Stomach (tissue), 9 donors: ENCODE results near the gene MRPS15. TPM values are rescaled to one million over a fixed set of nuclear protein-coding genes. Genes with fewer than 3 reads are reported as not detected.

Experiments used
- DNase-seq, 2 donors: peaks; one replicate each; pipeline versions ENCODE4 v3.0.0 to v3.0.0-alpha.2; 2013 to 2019
- H3K27ac ChIP-seq, 5 donors: fragments of 200-600 bp in 4 of 5; sonication (generic) in 4 of 5; one replicate each; pipeline ENCODE4 v1.5.1; 2013 to 2019; ENCODE audit warnings: mild to moderate bottlenecking in 1 of 5, moderate library complexity in 1 of 5
- H3K27me3 ChIP-seq, 3 donors: fragments of 200-600 bp; sonication (generic); one replicate each; pipeline ENCODE4 v1.5.1; 2017 to 2019; ENCODE audit warnings: mixed run types in 1 of 3
- H3K36me3 ChIP-seq, 4 donors: fragments of 200-600 bp; sonication (generic); 1 replicate in 3 of 4; 2 replicates in 1 of 4; pipeline ENCODE4 v1.5.1; 2016 to 2019
- H3K4me1 ChIP-seq, 4 donors: fragments of 200-600 bp; sonication (generic); one replicate each; pipeline ENCODE4 v1.5.1; 2016 to 2019
- H3K4me3 ChIP-seq, 4 donors: fragments of 200-600 bp; sonication (generic) in 3 of 4; one replicate each; pipeline ENCODE4 v1.5.1; 2016 to 2019; ENCODE audit warnings: mild to moderate bottlenecking in 1 of 4
- H3K9me3 ChIP-seq, 4 donors: fragments of 200-600 bp; sonication (generic); one replicate each; pipeline ENCODE4 v1.5.1; 2016 to 2019
- EP300 ChIP-seq: sonication (generic); formaldehyde crosslinking; IDR thresholded peaks from one replicate; pipeline ENCODE4 v1.6.1; 2017; ENCODE audit warnings: antibody characterized with exemption
- POLR2A ChIP-seq, 4 donors: fragments of 450-650 bp; IDR thresholded peaks; one replicate each; pipeline ENCODE4 v1.6.1; 2016; ENCODE audit warnings: antibody characterized with exemption in 4 of 4, control low read depth in 2 of 4, mild to moderate bottlenecking in 1 of 4, moderate library complexity in 1 of 4
- POLR2AphosphoS5 ChIP-seq, 3 donors: sonication (generic); formaldehyde crosslinking; IDR thresholded peaks; one replicate each; pipeline ENCODE4 v1.6.1; 2016; ENCODE audit warnings: antibody characterized with exemption in 3 of 3
- WGBS, 5 donors: extraction: QIAGEN DNeasy Blood & Tissue Kit in 3 of 5; methylation state at CpG; one replicate each; pipeline versions ENCODE4 v1.1.5 to v1.1.7; 2013 to 2018; 5-methylcytosine and 5-hydroxymethylcytosine counted together
- intact Hi-C: fragments of 100-400 bp; cut with DNase I; formaldehyde crosslinking; loops from one replicate; pipeline ENCODE4 v1.15.1; 2023; ENCODE audit warnings: low total_unique reads
- polyA plus RNA-seq, 3 donors: library from polyadenylated mRNA; stranded (reverse); fragments of 200-250 nt; gene quantifications; one replicate each; pipeline ENCODE4 v1.2.3, GENCODE V29; 2013
- total RNA-seq, 5 donors: library from RNA; depleted of rRNA; stranded (reverse); fragments of >200 nt; gene quantifications; one replicate each; pipeline versions ENCODE4 v1.1.0 to v1.2.3, GENCODE V29; 2014 to 2016
- TF ChIP-seq, protein P1 (sequence below), 7 experiments: fragments of 450-650 bp in 4 of 7; fragments of 200-600 bp in 3 of 7; sonication (generic) in 3 of 7; IDR thresholded peaks; one replicate each; pipeline ENCODE4 v1.5.1; 2016 to 2019; ENCODE audit warnings: antibody characterized with exemption in 7 of 7, control low read depth in 2 of 7, mild to moderate bottlenecking in 1 of 7
- donor health status: healthy with polysubstance abuse.
- donor health status: Bipolar disorder and iron deficiency.
- donor health status: healthy.

MRPS15 gene
- total and polyA plus RNA-seq, 8 donors, result 21.9 to 163 (median 91.9) TPM

DNA sequence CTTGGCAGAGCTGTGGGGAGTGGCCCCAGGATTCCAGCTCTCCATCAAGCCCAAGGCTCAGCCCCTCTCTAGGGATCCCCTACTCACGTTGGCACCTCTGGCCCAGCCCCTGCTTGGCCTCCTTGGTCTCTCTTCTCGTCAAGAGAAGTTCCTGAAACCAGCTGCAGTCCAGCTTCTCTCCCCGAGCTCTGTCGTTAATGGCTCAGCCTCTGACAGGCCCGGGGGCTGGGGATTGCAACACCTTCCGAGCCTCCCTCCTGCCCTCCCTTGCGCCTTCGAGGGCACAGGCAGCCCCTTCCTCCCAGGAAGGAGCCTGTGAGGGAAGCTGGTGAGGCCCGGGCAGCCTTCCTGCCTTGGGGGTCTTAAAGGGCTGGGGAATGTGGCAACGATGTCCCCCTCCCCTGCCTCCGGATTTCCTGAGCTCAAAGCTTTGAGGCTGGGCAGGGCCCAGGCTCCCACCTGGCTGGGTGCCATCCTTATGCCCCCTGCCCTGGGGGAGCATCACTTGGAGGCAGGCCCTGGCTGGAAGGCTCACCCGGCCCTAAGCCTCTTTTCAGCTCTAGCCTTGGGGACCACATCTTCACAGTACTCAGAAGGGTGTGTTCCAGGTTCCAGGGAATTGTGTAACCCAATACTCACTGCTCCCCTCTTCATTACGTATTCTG is 18.7 kb upstream of the MRPS15 start, which contains the start of gene CSF3R:
Gene CSF3R (minus strand): TSS at position 190 of the 665 bp plus-strand sequence. CDS start 3,417 bp downstream, outside the sequence.
- DNase-seq, result no peak
- Histone ChIP-seq H3K4me1 (peaks cover 0 to 36% (median 19%) of the 10 kb centered on the region in 4 donors), H3K27me3 (peaks cover 0 to 28% (median 0%) of the 10 kb centered on the region in 3 donors), H3K4me3 (peak within 1 kb of the TSS in 3 of 4 donors; percentile 5 to 35 (median 31)), H3K9me3 (no peaks in the 10 kb centered on the region), H3K27ac (peak within 1 kb of the TSS in 3 of 5 donors; percentile 16 to 78 (median 68)), H3K36me3 (no peaks in the 10 kb centered on the region)
- WGBS, 5 donors, result 48 to 68% (median 59%) methylated on average over 9 to 13 of the region's 13 CpGs
- TF ChIP-seq EP300 (no peak), POLR2AphosphoS5 (IDR thresholded peaks at IDR 0.05) (no peak), POLR2A (IDR thresholded peaks at IDR 0.05) (no peak)
- TF ChIP-seq, protein P1, sequence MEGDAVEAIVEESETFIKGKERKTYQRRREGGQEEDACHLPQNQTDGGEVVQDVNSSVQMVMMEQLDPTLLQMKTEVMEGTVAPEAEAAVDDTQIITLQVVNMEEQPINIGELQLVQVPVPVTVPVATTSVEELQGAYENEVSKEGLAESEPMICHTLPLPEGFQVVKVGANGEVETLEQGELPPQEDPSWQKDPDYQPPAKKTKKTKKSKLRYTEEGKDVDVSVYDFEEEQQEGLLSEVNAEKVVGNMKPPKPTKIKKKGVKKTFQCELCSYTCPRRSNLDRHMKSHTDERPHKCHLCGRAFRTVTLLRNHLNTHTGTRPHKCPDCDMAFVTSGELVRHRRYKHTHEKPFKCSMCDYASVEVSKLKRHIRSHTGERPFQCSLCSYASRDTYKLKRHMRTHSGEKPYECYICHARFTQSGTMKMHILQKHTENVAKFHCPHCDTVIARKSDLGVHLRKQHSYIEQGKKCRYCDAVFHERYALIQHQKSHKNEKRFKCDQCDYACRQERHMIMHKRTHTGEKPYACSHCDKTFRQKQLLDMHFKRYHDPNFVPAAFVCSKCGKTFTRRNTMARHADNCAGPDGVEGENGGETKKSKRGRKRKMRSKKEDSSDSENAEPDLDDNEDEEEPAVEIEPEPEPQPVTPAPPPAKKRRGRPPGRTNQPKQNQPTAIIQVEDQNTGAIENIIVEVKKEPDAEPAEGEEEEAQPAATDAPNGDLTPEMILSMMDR (IDR thresholded peaks at IDR 0.05), result no peak
- intact Hi-C loops, result no loop called here

DNA sequence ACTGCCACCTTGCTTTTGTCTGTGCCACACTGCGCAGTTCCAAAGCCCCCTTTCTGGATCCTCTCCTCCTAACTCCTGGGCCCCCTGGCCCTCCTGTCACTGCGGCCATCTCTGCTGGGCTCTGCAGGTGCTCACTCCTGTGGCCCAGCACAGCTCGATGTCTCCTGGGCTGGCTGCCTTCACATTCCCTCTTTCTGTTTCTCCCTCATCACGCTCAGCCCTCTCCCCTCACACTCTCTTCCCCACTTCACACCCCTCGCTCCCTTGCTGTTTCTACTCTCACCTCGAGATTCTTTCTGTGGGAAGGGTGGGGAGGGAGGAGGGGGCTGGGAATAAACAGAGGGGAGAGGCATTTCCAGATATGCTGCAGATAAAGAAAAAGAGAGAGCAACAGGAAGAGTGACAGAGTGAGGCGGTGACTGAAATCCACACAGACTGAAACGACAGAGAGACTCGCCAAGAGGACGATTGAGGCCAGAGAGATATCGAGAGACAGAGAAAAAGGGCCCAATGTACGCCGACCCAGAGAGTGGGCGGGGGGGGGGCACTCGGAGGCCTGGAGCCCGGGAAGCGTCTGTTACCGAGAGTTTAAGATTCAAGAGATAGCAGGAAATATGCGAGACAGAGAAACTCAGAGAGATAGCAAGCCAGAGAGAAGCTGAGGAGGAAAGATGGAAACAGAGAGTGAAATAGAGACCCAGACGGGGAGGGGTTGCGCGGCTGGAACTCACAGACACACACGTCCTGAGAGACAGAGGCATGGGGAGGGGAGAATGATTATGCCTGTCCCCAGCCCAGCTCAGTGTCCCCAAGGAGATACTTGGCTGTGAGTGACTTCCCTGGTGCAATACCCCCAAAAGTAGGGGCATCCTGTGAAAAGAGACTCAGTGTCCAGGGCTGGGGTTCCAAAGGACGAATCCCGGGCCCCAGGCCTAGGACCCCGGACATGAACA is 17.9 kb upstream of the MRPS15 start:
- intact Hi-C loops, result no loop called here
- H3K4me1 ChIP-seq, result peaks cover 0 to 29% (median 16%) of the 10 kb centered on the region in 4 donors
- DNase-seq, result no peak
- no peak for TF ChIP-seq POLR2AphosphoS5 (IDR thresholded peaks at IDR 0.05)
- TF ChIP-seq, protein P1 (IDR thresholded peaks at IDR 0.05), result no peak
- TF ChIP-seq POLR2A (IDR thresholded peaks at IDR 0.05), result no peak
- TF ChIP-seq EP300, result no peak
- H3K27ac ChIP-seq, result peak overlapping the region in 3 of 5 donors; percentile 16 to 78 (median 68)
- 25 to 37% (median 30%) methylated on average over 24 to 26 of the region's 26 CpGs for WGBS, 5 donors
- H3K9me3 ChIP-seq, result no peaks in the 10 kb centered on the region
- H3K4me3 ChIP-seq, result peak overlapping the region in 3 of 4 donors; percentile 5 to 35 (median 31)
- peaks cover 0 to 24% (median 0%) of the 10 kb centered on the region in 3 donors for H3K27me3 ChIP-seq
- no peaks in the 10 kb centered on the region for H3K36me3 ChIP-seq

DNA sequence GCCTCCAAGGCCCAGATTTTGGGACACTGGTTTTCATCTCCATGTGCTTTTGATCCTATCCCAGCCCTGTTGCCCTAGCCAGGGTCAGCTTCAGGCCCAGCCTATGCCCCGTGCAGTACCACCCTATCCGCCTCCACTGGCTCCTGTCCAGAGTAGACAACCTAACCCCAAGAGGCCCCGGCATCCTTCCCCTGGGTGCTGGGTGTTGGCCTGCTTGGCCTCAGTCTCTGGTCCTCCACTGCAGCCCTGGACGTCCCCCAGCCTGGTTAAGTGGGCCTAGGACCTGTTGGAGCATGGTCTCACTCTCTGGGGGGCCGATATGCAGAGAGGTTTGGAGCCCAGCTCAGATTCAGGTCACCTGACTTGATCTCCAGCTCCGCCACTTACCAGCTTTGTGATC is 16.9 kb upstream of the MRPS15 start:
- Histone ChIP-seq H3K36me3 (no peaks in the 10 kb centered on the region), H3K4me3 (peak overlapping the region in 2 of 4 donors; percentile 31 to 35), H3K4me1 (peaks cover 0 to 21% (median 10%) of the 10 kb centered on the region in 4 donors), H3K27me3 (peaks cover 0 to 24% (median 0%) of the 10 kb centered on the region in 3 donors), H3K9me3 (no peaks in the 10 kb centered on the region), H3K27ac (peak overlapping the region in 2 of 5 donors; percentile 68 to 78)
- no peak for DNase-seq
- TF ChIP-seq EP300 (no peak), POLR2AphosphoS5 (IDR thresholded peaks at IDR 0.05) (no peak), POLR2A (IDR thresholded peaks at IDR 0.05) (no peak)
- TF ChIP-seq, protein P1 (IDR thresholded peaks at IDR 0.05), result no peak
- intact Hi-C loops, result no loop called here
- WGBS, 5 donors, result 77 to 84% (median 83%) methylated on average over 6 of the region's 6 CpGs

DNA sequence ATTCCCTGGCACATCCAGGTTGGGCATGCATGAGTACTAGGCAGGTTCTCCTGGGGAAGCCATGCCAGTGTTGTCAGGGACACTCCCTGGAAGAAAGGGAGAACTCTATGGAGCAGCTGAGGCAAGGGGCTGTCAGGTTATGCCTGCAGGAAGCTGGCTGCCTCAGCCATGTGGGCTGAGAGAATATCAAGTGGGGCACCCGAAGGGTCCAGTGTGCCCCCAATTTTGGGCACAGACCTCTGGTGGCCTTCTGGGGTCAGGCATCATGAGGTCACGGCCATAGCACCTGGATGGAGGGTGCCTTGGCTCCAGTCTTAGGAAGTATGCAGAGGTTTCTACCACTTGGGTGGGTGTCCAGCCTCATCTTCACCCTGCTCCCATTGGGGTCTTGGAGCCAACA is 16.0 kb upstream of the MRPS15 start:
- no peak for TF ChIP-seq POLR2A (IDR thresholded peaks at IDR 0.05)
- no peak for TF ChIP-seq EP300
- TF ChIP-seq, protein P1 (IDR thresholded peaks at IDR 0.05), result no peak
- TF ChIP-seq POLR2AphosphoS5 (IDR thresholded peaks at IDR 0.05), result no peak
- no peaks in the 10 kb centered on the region for H3K36me3 ChIP-seq
- peaks cover 0 to 12% (median 7%) of the 10 kb centered on the region in 4 donors for H3K4me1 ChIP-seq
- intact Hi-C loops, result no loop called here
- H3K27me3 ChIP-seq, result peaks cover 0 to 24% (median 0%) of the 10 kb centered on the region in 3 donors
- peak overlapping the region in 2 of 4 donors; percentile 31 to 35 for H3K4me3 ChIP-seq
- no peaks in the 10 kb centered on the region for H3K9me3 ChIP-seq
- DNase-seq, result no peak
- 88 to 100% (median 91%) methylated on average over 2 of the region's 2 CpGs for WGBS, 5 donors
- H3K27ac ChIP-seq, result no peak overlapping the region
